HEK293T (cell line): Measurements from ENCODE around the gene PLAGL2.

Experiments
- ARNT ChIP-seq: fragments of 450-650 bp; IDR thresholded peaks from 2 replicates; pipeline ENCODE4 v1.6.1; 2017; ENCODE audit warnings: mild to moderate bottlenecking
- BHLHE40 ChIP-seq: fragments of 450-650 bp; IDR thresholded peaks from 2 replicates; pipeline ENCODE4 v1.6.1; 2016; ENCODE audit warnings: mild to moderate bottlenecking, moderate library complexity, borderline replicate concordance
- ELF4 ChIP-seq: fragments of 450-650 bp; IDR thresholded peaks from 2 replicates; pipeline ENCODE4 v1.6.1; 2017; ENCODE audit warnings: antibody characterized with exemption
- FOXA1 ChIP-seq: fragments of 450-650 bp; IDR thresholded peaks from 2 replicates; pipeline ENCODE4 v1.6.1; 2016; ENCODE audit warnings: mild to moderate bottlenecking
- FOXK2 ChIP-seq: fragments of 450-650 bp; IDR thresholded peaks from 2 replicates; pipeline ENCODE4 v1.6.1; 2016; ENCODE audit warnings: mild to moderate bottlenecking
- FOXM1 ChIP-seq: fragments of 450-650 bp; IDR thresholded peaks from 2 replicates; pipeline ENCODE4 v1.6.1; 2017; ENCODE audit warnings: mild to moderate bottlenecking, borderline replicate concordance
- HDGF ChIP-seq: fragments of 450-650 bp; IDR thresholded peaks from 2 replicates; pipeline ENCODE4 v1.6.1; 2017; ENCODE audit warnings: antibody characterized with exemption, borderline replicate concordance
- L3MBTL2 ChIP-seq: fragments of 450-650 bp; conservative IDR thresholded peaks from 2 replicates; pipeline ENCODE4 v1.6.1; 2016; ENCODE audit warnings: mild to moderate bottlenecking
- LEF1 ChIP-seq: fragments of 450-650 bp; IDR thresholded peaks from 2 replicates; pipeline ENCODE4 v1.6.1; 2017; ENCODE audit warnings: mild to moderate bottlenecking, borderline replicate concordance
- PKNOX1 ChIP-seq: fragments of 450-650 bp; IDR thresholded peaks from 2 replicates; pipeline ENCODE4 v1.6.1; 2016
- SP1 ChIP-seq: fragments of 450-650 bp; IDR thresholded peaks from 2 replicates; pipeline ENCODE4 v1.6.1; 2017
- SUZ12 ChIP-seq: fragments of 450-650 bp; IDR thresholded peaks from 2 replicates; pipeline ENCODE4 v1.6.1; 2016; ENCODE audit warnings: mild to moderate bottlenecking
- TARDBP ChIP-seq: fragments of 450-650 bp; IDR thresholded peaks from 2 replicates; pipeline ENCODE4 v1.6.1; 2016
- ZNF384 ChIP-seq: fragments of 450-650 bp; IDR thresholded peaks from 2 replicates; pipeline ENCODE4 v1.6.1; 2016

- TF ChIP-seq FOXK2 (no peak), SP1 (no peak), FOXA1 (no peak), ZNF384 (no peak), LEF1 (no peak), FOXM1 (no peak), ARNT (no peak), SUZ12 (no peak), TARDBP (no peak), BHLHE40 (no peak), PKNOX1 (no peak), HDGF (no peak), ELF4 (no peak), L3MBTL2 (no peak)
These were observed 57.2 kb downstream of the PLAGL2 start for GRCh38 chr20:32150291-32150848.
